Measurements from ENCODE around the gene OR6S1. TPM values are rescaled to one million over a fixed set of nuclear protein-coding genes. Genes with fewer than 3 reads are reported as not detected.
"Not testable (repeated sequence)": the region's sequence is repeated elsewhere in the genome, so short reads cannot be mapped to it uniquely, and the experiment has no call there.

Gene OR6S1
- total RNA-seq, 2 donors from 2014 or later: not detected

DNA sequence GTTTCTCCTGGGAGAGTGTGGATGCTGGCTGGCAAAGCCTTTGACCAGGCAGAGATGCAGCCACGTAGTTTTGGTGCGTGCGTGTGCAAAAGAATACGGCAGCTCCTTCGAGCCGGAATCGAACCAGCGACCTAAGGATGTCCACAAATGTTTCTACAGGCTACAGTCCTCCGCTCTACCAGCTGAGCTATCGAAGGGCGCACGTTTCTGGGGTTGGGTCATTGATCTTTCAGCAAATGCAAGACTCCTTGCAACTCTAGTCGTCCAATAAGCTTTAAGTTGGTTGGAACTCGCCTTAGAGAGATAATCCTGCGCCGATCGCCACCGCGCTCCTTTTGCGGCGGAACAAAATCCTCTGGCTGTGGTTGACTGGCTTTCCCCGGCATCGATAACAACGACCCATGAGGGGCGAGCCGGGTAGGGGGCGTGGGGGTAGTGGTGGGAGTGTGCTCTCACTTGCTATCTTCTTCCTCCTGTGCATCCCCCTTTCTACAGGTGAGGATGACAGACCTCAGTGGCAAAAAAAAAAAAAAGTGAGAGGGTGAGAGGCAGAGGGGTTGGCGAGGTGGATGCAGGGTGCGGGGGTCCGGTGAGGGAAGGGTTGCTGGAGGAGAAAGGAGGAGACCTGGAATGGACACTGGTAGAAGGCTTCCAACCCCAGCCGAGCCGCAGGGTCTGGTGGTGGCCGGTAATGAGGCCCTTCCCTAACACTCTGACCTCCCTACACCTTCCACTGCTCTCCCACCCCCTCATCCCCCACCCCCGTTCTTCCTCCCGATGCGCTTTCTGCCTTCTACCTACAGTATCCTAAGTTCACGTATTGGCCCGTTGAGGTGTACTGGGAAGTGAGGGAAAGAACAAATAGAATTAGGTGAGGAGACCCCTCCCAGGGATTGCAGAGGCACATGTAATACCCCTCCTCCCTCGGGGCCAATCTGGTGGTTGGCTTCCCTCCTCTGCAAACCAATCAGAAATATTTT is 11.8 kb upstream of the OR6S1 start:
- TF ChIP-seq, protein P1, sequence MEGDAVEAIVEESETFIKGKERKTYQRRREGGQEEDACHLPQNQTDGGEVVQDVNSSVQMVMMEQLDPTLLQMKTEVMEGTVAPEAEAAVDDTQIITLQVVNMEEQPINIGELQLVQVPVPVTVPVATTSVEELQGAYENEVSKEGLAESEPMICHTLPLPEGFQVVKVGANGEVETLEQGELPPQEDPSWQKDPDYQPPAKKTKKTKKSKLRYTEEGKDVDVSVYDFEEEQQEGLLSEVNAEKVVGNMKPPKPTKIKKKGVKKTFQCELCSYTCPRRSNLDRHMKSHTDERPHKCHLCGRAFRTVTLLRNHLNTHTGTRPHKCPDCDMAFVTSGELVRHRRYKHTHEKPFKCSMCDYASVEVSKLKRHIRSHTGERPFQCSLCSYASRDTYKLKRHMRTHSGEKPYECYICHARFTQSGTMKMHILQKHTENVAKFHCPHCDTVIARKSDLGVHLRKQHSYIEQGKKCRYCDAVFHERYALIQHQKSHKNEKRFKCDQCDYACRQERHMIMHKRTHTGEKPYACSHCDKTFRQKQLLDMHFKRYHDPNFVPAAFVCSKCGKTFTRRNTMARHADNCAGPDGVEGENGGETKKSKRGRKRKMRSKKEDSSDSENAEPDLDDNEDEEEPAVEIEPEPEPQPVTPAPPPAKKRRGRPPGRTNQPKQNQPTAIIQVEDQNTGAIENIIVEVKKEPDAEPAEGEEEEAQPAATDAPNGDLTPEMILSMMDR (IDR thresholded peaks at IDR 0.05): no peak
- Histone ChIP-seq H3K27ac (no peak overlapping the region), H3K4me3 (peak overlapping the region; percentile 14), H3K27me3 (replicated peaks; ENCODE audit: insufficient read depth) (peaks cover 9% of the 10 kb centered on the region), H3K36me3 (no peaks in the 10 kb centered on the region), H3K4me1 (ENCODE audit: control insufficient read depth in 1 of 2, low read depth in 2 of 2) (no peaks in the 10 kb centered on the region), H3K9me3 (no peaks in the 10 kb centered on the region)
- no peak for ATAC-seq (ENCODE audit: insufficient number of reproducible peaks, low FRiP score, low read depth)
- no peak for DNase-seq (ENCODE audit: low spot score)

DNA sequence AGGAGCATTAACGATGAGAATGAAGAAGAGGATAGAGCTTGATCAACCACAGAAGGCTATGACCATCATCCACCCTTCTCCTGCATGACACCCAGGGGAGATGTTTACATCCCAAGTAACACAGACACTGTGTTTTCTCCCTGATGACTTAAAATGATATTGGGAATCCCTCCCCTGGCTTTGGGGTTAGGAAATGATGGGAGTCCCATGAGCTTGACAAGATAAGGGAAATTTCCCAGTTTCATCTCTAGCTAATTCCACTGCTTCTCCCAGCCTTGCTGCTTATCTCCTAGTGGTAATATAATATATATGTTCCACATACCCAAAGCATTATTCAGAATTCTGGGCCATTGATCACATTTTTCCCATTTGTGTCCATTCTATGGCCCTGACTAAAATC is 4.0 kb upstream of the OR6S1 start:
- DNase-seq (ENCODE audit: low spot score): no peak
- Histone ChIP-seq H3K27ac (no peak overlapping the region), H3K4me1 (ENCODE audit: control insufficient read depth in 1 of 2, low read depth in 2 of 2) (no peaks in the 10 kb centered on the region), H3K4me3 (no peak overlapping the region), H3K27me3 (replicated peaks; ENCODE audit: insufficient read depth) (peaks cover 5% of the 10 kb centered on the region), H3K9me3 (no peaks in the 10 kb centered on the region), H3K36me3 (no peaks in the 10 kb centered on the region)
- TF ChIP-seq, protein P1 (IDR thresholded peaks at IDR 0.05): no peak
- no peak for ATAC-seq (ENCODE audit: insufficient number of reproducible peaks, low FRiP score, low read depth)

DNA sequence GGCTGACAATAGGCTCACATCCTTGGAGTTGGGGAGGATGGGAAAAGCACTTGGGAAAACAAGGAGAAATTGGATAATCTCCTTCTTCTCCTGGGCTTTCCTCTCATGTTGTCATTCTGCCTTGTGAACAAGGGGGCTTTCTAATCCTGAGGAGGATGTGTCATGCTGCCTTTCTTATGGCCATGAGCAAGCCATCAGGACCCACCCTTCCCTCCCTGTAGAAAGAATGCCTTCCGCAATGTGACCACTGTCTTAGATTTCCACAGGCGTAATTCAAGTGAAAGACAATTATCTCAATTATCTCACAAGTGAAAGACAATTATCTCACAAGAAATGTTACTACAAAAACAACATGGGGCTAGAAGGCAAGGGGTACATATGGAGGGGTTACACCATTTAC is 3.0 kb upstream of the OR6S1 start:
- Histone ChIP-seq H3K4me1 (ENCODE audit: control insufficient read depth in 1 of 2, low read depth in 2 of 2) (no peaks in the 10 kb centered on the region), H3K9me3 (no peaks in the 10 kb centered on the region), H3K27me3 (replicated peaks; ENCODE audit: insufficient read depth) (no peaks in the 10 kb centered on the region), H3K36me3 (no peaks in the 10 kb centered on the region), H3K27ac (no peak overlapping the region), H3K4me3 (no peak overlapping the region)
- TF ChIP-seq, protein P1 (IDR thresholded peaks at IDR 0.05): no peak
- DNase-seq (ENCODE audit: low spot score): no peak
- ATAC-seq (ENCODE audit: insufficient number of reproducible peaks, low FRiP score, low read depth): no peak

DNA sequence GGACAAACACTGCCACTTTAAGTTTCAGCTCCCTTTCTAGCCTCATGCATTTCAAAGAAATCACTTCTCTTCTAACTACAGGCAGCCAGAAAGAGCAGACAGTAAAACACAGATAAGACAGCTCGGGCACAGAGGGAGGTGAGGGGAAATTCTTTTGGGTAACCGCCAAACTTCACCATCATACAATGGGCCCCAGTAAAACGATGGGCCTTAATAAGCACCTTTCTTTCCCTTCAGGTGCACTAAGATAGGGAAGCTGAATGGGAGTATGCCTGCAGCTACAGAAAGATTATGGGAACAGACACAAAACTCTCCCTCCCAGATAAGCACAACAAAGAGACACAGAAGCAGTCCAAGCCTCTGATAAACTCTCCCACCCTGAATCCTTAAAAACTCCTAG is 1.3 kb upstream of the OR6S1 start:
- H3K4me3 ChIP-seq; DNase-seq (ENCODE audit: low spot score); H3K36me3 ChIP-seq; H3K4me1 ChIP-seq (ENCODE audit: control insufficient read depth in 1 of 2, low read depth in 2 of 2); H3K27me3 ChIP-seq (replicated peaks; ENCODE audit: insufficient read depth); H3K27ac ChIP-seq; ATAC-seq (ENCODE audit: insufficient number of reproducible peaks, low FRiP score, low read depth); H3K9me3 ChIP-seq: not testable (repeated sequence)

DNA sequence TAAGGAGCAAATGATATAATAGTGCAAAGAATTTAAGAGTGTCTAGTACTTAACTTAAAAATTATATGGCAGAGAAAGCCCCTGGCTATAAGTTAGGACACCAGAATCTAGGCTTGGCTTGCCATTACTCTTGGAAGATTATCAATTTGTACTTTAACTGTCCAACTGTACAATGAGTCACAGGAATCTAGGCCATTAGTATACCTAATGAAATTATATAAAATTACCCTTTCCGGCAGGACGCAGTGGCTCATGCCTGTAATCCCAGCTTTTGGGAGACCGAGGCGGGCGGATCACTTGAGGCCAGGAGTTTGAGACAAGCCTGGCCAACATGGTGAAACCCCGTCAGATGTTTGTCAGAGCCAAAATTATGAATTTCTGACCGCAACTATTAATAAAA is 691 bp upstream of the OR6S1 start:
- Histone ChIP-seq H3K36me3 (no peaks in the 10 kb centered on the region), H3K27me3 (replicated peaks; ENCODE audit: insufficient read depth) (no peaks in the 10 kb centered on the region), H3K4me3 (no peak overlapping the region), H3K9me3 (no peaks in the 10 kb centered on the region), H3K4me1 (ENCODE audit: control insufficient read depth in 1 of 2, low read depth in 2 of 2) (no peaks in the 10 kb centered on the region), H3K27ac (no peak overlapping the region)
- no peak for ATAC-seq (ENCODE audit: insufficient number of reproducible peaks, low FRiP score, low read depth)
- DNase-seq (ENCODE audit: low spot score): no peak
- TF ChIP-seq, protein P1 (IDR thresholded peaks at IDR 0.05): no peak

All from thoracic aorta (tissue), 2 donors.